Measurements from ENCODE around the gene LPCAT1. TPM values are rescaled to one million over a fixed set of nuclear protein-coding genes. Genes with fewer than 3 reads are reported as not detected.

The LPCAT1 gene
- total RNA-seq, 1 experiment from 2014 or later: 75.0 TPM

DNA sequence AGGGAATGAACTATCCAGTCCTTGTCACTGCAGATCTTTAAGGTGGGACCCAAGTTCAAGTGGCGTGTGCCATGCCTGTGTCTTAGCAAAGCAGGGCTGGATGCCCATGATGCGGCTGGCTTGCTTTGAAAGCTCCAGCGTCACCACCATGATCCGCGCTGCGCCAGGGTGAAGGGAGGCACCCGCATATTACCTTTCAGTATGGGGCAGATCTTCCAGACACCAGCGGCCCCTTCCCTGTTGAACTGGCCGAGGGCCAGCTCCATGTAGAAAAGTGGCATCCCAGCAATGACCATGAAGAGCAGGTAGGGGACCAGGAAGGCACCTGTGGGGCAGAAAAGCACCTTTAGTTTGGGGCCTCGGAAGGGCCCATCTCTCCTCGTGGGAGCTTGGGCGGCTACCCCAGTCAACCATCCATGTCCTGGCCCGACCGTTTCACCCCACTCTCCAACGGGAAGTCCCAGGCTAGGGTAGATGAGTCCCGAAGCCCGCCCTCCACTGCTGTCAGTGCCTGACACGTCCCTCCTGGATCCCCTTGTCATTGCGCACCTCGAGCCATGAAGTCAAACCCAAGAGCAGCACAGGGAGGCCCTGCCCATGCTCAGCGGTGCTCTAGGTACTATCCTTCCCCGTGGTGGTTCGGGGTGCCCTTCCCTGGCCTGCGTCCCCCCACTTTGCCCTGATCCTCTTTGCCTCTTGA is 82.4 kb downstream of the LPCAT1 start:
- no peak for DNase-seq (ENCODE audit: low read depth, low spot score)
- BruUV-seq (replicated peaks): no TSS peak
- Histone ChIP-seq H3K4me2 (ENCODE audit: low read length) (no peak overlapping the region), H3K4me3 (replicated peaks in 1 of 2; ENCODE audit: low read depth in 1 of 2, low read length in 2 of 2) (no peak overlapping the region), H3K4me1 (ENCODE audit: control insufficient read depth in 1 of 2, insufficient read depth in 2 of 2, low read length in 2 of 2) (peaks cover 5 to 10% of the 10 kb centered on the region in 2 experiments), H3K27me3 (ENCODE audit: insufficient read depth, low read length) (no peaks in the 10 kb centered on the region), H3K9ac (ENCODE audit: low read length) (no peak overlapping the region), H2AFZ (ENCODE audit: low read depth, low read length, poor library complexity, severe bottlenecking) (no peak overlapping the region), H3K27ac (ENCODE audit: low read depth, low read length) (no peak overlapping the region), H4K20me1 (ENCODE audit: insufficient read depth) (no peaks in the 10 kb centered on the region), H3K36me3 (ENCODE audit: control insufficient read depth in 1 of 2, insufficient read depth in 2 of 2, low read length in 2 of 2) (no peaks in the 10 kb centered on the region), H3K9me2 (ENCODE audit: insufficient read depth) (no peaks in the 10 kb centered on the region), H3K9me3 (ENCODE audit: control insufficient read depth in 1 of 2, insufficient read depth in 1 of 2, low read depth in 1 of 2, low read length in 2 of 2) (no peaks in the 10 kb centered on the region), H3K79me2 (ENCODE audit: insufficient read depth, low read length) (no peaks in the 10 kb centered on the region)
- ChIA-PET CTCF (no interaction called here), RAD21 (ENCODE audit: low non-redundant PET in 1 of 2, low total read pairs in 2 of 2, uncharacterized antibody in 2 of 2, unreplicated experiment in 2 of 2) (no interaction called here), POLR2A (no interaction called here)
- ATAC-seq: no peak
- intact Hi-C loops (cut with micrococcal nuclease): no loop called here
- TF ChIP-seq ATF3 (IDR thresholded peaks at IDR 0.05): no peak
- TF ChIP-seq ZFX (IDR thresholded peaks at IDR 0.05): no peak
- no peak for TF ChIP-seq JUND (IDR thresholded peaks at IDR 0.05)
- TF ChIP-seq, protein P1, sequence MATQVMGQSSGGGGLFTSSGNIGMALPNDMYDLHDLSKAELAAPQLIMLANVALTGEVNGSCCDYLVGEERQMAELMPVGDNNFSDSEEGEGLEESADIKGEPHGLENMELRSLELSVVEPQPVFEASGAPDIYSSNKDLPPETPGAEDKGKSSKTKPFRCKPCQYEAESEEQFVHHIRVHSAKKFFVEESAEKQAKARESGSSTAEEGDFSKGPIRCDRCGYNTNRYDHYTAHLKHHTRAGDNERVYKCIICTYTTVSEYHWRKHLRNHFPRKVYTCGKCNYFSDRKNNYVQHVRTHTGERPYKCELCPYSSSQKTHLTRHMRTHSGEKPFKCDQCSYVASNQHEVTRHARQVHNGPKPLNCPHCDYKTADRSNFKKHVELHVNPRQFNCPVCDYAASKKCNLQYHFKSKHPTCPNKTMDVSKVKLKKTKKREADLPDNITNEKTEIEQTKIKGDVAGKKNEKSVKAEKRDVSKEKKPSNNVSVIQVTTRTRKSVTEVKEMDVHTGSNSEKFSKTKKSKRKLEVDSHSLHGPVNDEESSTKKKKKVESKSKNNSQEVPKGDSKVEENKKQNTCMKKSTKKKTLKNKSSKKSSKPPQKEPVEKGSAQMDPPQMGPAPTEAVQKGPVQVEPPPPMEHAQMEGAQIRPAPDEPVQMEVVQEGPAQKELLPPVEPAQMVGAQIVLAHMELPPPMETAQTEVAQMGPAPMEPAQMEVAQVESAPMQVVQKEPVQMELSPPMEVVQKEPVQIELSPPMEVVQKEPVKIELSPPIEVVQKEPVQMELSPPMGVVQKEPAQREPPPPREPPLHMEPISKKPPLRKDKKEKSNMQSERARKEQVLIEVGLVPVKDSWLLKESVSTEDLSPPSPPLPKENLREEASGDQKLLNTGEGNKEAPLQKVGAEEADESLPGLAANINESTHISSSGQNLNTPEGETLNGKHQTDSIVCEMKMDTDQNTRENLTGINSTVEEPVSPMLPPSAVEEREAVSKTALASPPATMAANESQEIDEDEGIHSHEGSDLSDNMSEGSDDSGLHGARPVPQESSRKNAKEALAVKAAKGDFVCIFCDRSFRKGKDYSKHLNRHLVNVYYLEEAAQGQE (IDR thresholded peaks at IDR 0.05; ENCODE audit: low read depth): no peak
- TF ChIP-seq, protein P2, sequence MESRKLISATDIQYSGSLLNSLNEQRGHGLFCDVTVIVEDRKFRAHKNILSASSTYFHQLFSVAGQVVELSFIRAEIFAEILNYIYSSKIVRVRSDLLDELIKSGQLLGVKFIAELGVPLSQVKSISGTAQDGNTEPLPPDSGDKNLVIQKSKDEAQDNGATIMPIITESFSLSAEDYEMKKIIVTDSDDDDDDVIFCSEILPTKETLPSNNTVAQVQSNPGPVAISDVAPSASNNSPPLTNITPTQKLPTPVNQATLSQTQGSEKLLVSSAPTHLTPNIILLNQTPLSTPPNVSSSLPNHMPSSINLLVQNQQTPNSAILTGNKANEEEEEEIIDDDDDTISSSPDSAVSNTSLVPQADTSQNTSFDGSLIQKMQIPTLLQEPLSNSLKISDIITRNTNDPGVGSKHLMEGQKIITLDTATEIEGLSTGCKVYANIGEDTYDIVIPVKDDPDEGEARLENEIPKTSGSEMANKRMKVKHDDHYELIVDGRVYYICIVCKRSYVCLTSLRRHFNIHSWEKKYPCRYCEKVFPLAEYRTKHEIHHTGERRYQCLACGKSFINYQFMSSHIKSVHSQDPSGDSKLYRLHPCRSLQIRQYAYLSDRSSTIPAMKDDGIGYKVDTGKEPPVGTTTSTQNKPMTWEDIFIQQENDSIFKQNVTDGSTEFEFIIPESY (IDR thresholded peaks at IDR 0.05; ENCODE audit: extremely low read depth, insufficient replicate concordance, low read length): no peak
- no peak for TF ChIP-seq FOSL1 (IDR thresholded peaks at IDR 0.05; ENCODE audit: low read depth)
- no peak for TF ChIP-seq EZH2phosphoT487 (IDR thresholded peaks at IDR 0.05; ENCODE audit: borderline replicate concordance)
- TF ChIP-seq CBX3 (IDR thresholded peaks at IDR 0.05; ENCODE audit: low read depth): no peak
- TF ChIP-seq CEBPB (IDR thresholded peaks at IDR 0.05; ENCODE audit: low read depth): no peak
- no peak for TF ChIP-seq SIN3A (IDR thresholded peaks at IDR 0.05; ENCODE audit: low read depth)
- no peak for TF ChIP-seq POLR2AphosphoS5 (IDR thresholded peaks at IDR 0.05; ENCODE audit: low read depth, low read length)
- no peak for TF ChIP-seq YY1 (IDR thresholded peaks at IDR 0.05; ENCODE audit: extremely low read depth, insufficient replicate concordance, low read depth, low read length)
- no peak for TF ChIP-seq RAD21 (IDR thresholded peaks at IDR 0.05; ENCODE audit: low read depth)
- TF ChIP-seq, protein P3, sequence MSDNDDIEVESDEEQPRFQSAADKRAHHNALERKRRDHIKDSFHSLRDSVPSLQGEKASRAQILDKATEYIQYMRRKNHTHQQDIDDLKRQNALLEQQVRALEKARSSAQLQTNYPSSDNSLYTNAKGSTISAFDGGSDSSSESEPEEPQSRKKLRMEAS (IDR thresholded peaks at IDR 0.05): no peak
- TF ChIP-seq ZNF274 (IDR thresholded peaks at IDR 0.05; ENCODE audit: low read depth, low read length): no peak
- no peak for TF ChIP-seq EZH2 (IDR thresholded peaks at IDR 0.05)
- no peak for TF ChIP-seq EGR1 (IDR thresholded peaks at IDR 0.05; ENCODE audit: low read depth)
- TF ChIP-seq SP1 (IDR thresholded peaks at IDR 0.05; ENCODE audit: low read depth): no peak
- no peak for TF ChIP-seq POLR2A (IDR thresholded peaks at IDR 0.05; ENCODE audit: borderline replicate concordance, extremely low read depth, insufficient read depth, insufficient read length)
- no peak for TF ChIP-seq SRF (IDR thresholded peaks at IDR 0.05; ENCODE audit: low read depth)

All from HCT116 (cell line).